CD14-positive monocyte (primary cell): ENCODE results near the gene ZNG1F. TPM values are rescaled to one million over a fixed set of nuclear protein-coding genes. Genes with fewer than 3 reads are reported as not detected.
"Not testable (repeated sequence)": the region's sequence is repeated elsewhere in the genome, so short reads cannot be mapped to it uniquely, and the experiment has no call there.

Experiments used
- DNase-seq, 3 donors: peaks; one replicate each; pipeline ENCODE4 v3.0.0-alpha.2; 2011 to 2022
- H2AFZ ChIP-seq: 2 replicates; pipeline ENCODE4 v1.6.0; 2012; ENCODE audit warnings: mild to moderate bottlenecking, low read depth, low read length, inconsistent platforms; ENCODE audit not compliant: insufficient read depth, poor library complexity, severe bottlenecking
- H3K27ac ChIP-seq, 2 donors: 1 replicate in 1 of 2; 2 replicates in 1 of 2; pipeline ENCODE4 v1.5.1; 2012 to 2013; ENCODE audit warnings: low read length in 2 of 2, control low read depth in 1 of 2, inconsistent platforms in 1 of 2, low read depth in 1 of 2, mild to moderate bottlenecking in 1 of 2
- H3K27me3 ChIP-seq, 2 donors: one replicate each; pipeline versions ENCODE4 v1.6.0 to v1.6.1; 2011 to 2013; ENCODE audit warnings: low read length in 2 of 2; ENCODE audit not compliant: control insufficient read depth in 2 of 2, insufficient read depth in 2 of 2
- H3K36me3 ChIP-seq, 2 donors: replicated peaks in 1 of 2; 1 replicate in 1 of 2; 2 replicates in 1 of 2; pipeline versions ENCODE4 v1.5.1 to v1.6.1; 2012 to 2013; ENCODE audit warnings: low read length in 2 of 2, control low read depth in 1 of 2, inconsistent platforms in 1 of 2, mild to moderate bottlenecking in 1 of 2; ENCODE audit not compliant: insufficient read depth in 2 of 2, control insufficient read depth in 1 of 2
- H3K4me1 ChIP-seq, 2 donors: 1 replicate in 1 of 2; 2 replicates in 1 of 2; pipeline versions ENCODE4 v1.5.1 to v1.6.1; 2012 to 2013; ENCODE audit warnings: low read length in 2 of 2, control low read depth in 1 of 2, inconsistent platforms in 1 of 2, mild to moderate bottlenecking in 1 of 2, moderate library complexity in 1 of 2; ENCODE audit not compliant: insufficient read depth in 2 of 2, control insufficient read depth in 1 of 2
- H3K4me2 ChIP-seq: replicated peaks from 2 replicates; pipeline ENCODE3; 2012; ENCODE audit warnings: low read length, moderate library complexity, mild to moderate bottlenecking; ENCODE audit not compliant: poor library complexity, severe bottlenecking; ENCODE audit errors: extremely low read depth
- H3K4me3 ChIP-seq, 3 experiments: fragments of 200-600 bp in 1 of 3; sonication (generic) in 1 of 3; replicated peaks in 1 of 3; 1 replicate in 2 of 3; 2 replicates in 1 of 3; pipeline ENCODE4 v1.5.1; 2011 to 2013; ENCODE audit warnings: low read length in 3 of 3, mild to moderate bottlenecking in 3 of 3, control low read depth in 2 of 3, low read depth in 2 of 3, inconsistent platforms in 1 of 3, moderate library complexity in 1 of 3
- H3K79me2 ChIP-seq: 2 replicates; pipeline ENCODE4 v1.6.0; 2012; ENCODE audit warnings: mild to moderate bottlenecking, control low read depth, inconsistent platforms, low read length, moderate library complexity; ENCODE audit not compliant: insufficient read depth
- H3K9ac ChIP-seq: 2 replicates; pipeline ENCODE4 v1.6.0; 2017; ENCODE audit warnings: low read length, mild to moderate bottlenecking; ENCODE audit not compliant: insufficient read depth, poor library complexity, severe bottlenecking
- H3K9me3 ChIP-seq, 2 donors: replicated peaks in 1 of 2; 1 replicate in 1 of 2; 2 replicates in 1 of 2; pipeline versions ENCODE4 v1.5.1 to v1.6.1; 2012 to 2013; ENCODE audit warnings: low read length in 2 of 2, control low read depth in 1 of 2; ENCODE audit not compliant: control insufficient read depth in 1 of 2, insufficient read depth in 1 of 2
- H4K20me1 ChIP-seq: 2 replicates; pipeline ENCODE4 v1.6.0; 2012; ENCODE audit warnings: mild to moderate bottlenecking, low read length, control low read depth, moderate library complexity; ENCODE audit not compliant: insufficient read depth
- H3K27ac Mint-ChIP-seq, 7 donors: one replicate each; pipeline ENCODE4 v1.8.0; 2020; ENCODE audit warnings: mild to moderate bottlenecking in 7 of 7, mixed read lengths in 7 of 7, moderate library complexity in 6 of 7, inconsistent platforms in 2 of 7
- H3K27me3 Mint-ChIP-seq, 3 donors: one replicate each; pipeline ENCODE4 v1.8.0; 2021 to 2022; ENCODE audit warnings: low read depth in 3 of 3, mild to moderate bottlenecking in 3 of 3, mixed read lengths in 3 of 3, moderate library complexity in 3 of 3, inconsistent platforms in 1 of 3
- H3K36me3 Mint-ChIP-seq, 2 donors: one replicate each; pipeline ENCODE4 v1.8.0; 2020; ENCODE audit warnings: mixed read lengths in 2 of 2, inconsistent platforms in 1 of 2, mild to moderate bottlenecking in 1 of 2
- H3K4me1 Mint-ChIP-seq: one replicate; pipeline ENCODE4 v1.8.0; 2020; ENCODE audit warnings: mild to moderate bottlenecking, mixed read lengths
- H3K4me3 Mint-ChIP-seq, 2 donors: one replicate each; pipeline ENCODE4 v1.8.0; 2020; ENCODE audit warnings: mild to moderate bottlenecking in 2 of 2, mixed read lengths in 2 of 2, moderate library complexity in 1 of 2
- H3K9me3 Mint-ChIP-seq, 7 donors: one replicate each; pipeline ENCODE4 v1.8.0; 2020 to 2022; ENCODE audit warnings: mixed read lengths in 7 of 7, mild to moderate bottlenecking in 6 of 7, moderate library complexity in 6 of 7, inconsistent platforms in 2 of 7
- WGBS: methylation state at CpG from one replicate; pipeline ENCODE4 v1.1.5; 2013; ENCODE audit warnings: missing lambda C conversion rate; ENCODE audit not compliant: insufficient coverage; 5-methylcytosine and 5-hydroxymethylcytosine counted together
- intact Hi-C, 2 donors: fragments of 100-400 bp; cut with micrococcal nuclease; formaldehyde crosslinking; loops; one replicate each; pipeline versions ENCODE4 v1.15.0 to v1.15.1; 2023
- polyA plus RNA-seq, 3 donors: library from polyadenylated mRNA; depleted of rRNA in 1 of 3; unstranded in 2 of 3; stranded (reverse) in 1 of 3; fragments of 300-500 nt in 2 of 3; fragments of >200 nt in 1 of 3; fragmentation: Illumina TruSeq in 2 of 3; gene quantifications; 1 replicate in 2 of 3; 2 replicates in 1 of 3; pipeline ENCODE4 v1.2.3, GENCODE V29; 2012 to 2021

The ZNG1F gene
- polyA plus RNA-seq, 3 donors: 4.7 to 32.1 (median 5.6) TPM

- DNase-seq, H3K4me1 Mint-ChIP-seq, H3K36me3 ChIP-seq, H3K9me3 ChIP-seq, H3K27me3 ChIP-seq, H3K4me3 Mint-ChIP-seq, H3K36me3 Mint-ChIP-seq, H3K79me2 ChIP-seq, H4K20me1 ChIP-seq, intact Hi-C loops, H3K4me3 ChIP-seq, H3K27ac Mint-ChIP-seq, H3K9me3 Mint-ChIP-seq, H3K4me1 ChIP-seq, H3K4me2 ChIP-seq, H3K9ac ChIP-seq, H3K27ac ChIP-seq, H2AFZ ChIP-seq: not testable (repeated sequence)
- peaks cover 6 to 12% (median 7%) of the 10 kb centered on the region in 3 donors for H3K27me3 Mint-ChIP-seq
- WGBS: no CpG with 5 or more reads among the region's 32 CpGs
These were observed 65.7 kb downstream of the ZNG1F start for GRCh38 chr9:41123396-41123795.

DNA sequence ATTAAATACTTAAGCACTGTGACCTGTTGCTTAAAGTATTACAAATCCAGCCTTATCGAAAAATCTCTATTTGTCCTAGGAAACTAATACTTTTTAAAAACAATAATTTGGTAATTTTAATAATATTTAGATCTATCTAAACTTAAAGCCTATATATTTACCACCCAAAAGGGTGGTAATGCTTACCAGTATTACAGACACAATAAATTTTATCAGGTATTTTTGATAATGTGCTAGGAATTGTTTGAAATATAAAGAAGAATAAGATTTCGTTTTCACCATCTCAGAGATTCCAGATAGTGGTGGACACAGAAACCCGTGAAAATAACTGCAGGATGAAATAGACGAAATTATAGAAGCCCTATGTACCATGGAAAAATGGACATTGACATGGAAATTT lies 68.4 kb downstream of the ZNG1F start:
- not testable (repeated sequence) for H3K4me3 Mint-ChIP-seq

DNA sequence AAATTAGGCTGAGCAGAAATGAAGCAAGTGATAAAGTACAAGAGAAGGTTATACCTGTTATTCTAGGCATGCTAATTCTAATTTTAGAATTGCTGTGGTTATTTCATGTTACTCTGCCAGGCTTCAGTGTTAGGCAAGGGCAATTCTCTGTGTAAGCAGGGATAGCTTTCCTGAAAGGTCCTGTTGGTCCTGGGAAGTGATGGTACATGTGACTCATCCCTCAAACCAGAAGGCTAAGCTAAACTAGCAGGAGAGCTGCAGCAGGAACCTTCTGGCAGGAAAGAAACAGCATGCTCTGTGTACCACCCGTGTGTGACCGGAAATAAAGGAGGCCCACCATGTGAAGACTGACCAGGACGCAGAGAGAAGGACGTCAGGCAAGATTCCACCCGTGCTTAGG lies 69.4 kb downstream of the ZNG1F start:
- H3K79me2 ChIP-seq, H3K27ac ChIP-seq, H3K27me3 Mint-ChIP-seq, intact Hi-C loops, H3K27me3 ChIP-seq, H3K4me3 ChIP-seq, H3K4me2 ChIP-seq, H3K4me1 Mint-ChIP-seq, H4K20me1 ChIP-seq, DNase-seq, H2AFZ ChIP-seq, H3K9me3 ChIP-seq, H3K4me3 Mint-ChIP-seq, H3K9me3 Mint-ChIP-seq, H3K27ac Mint-ChIP-seq, H3K9ac ChIP-seq, H3K4me1 ChIP-seq, H3K36me3 ChIP-seq, H3K36me3 Mint-ChIP-seq: not testable (repeated sequence)
- no CpG with 5 or more reads among the region's 5 CpGs for WGBS

More for the DNA sequence above, 68.4 kb downstream of the ZNG1F start:
- H3K36me3 ChIP-seq, H3K27ac ChIP-seq, DNase-seq, H3K36me3 Mint-ChIP-seq, H3K9me3 ChIP-seq, H3K27me3 ChIP-seq, H3K4me1 Mint-ChIP-seq, H3K27ac Mint-ChIP-seq, H3K9me3 Mint-ChIP-seq, H3K4me2 ChIP-seq, H2AFZ ChIP-seq, H3K9ac ChIP-seq, H3K79me2 ChIP-seq, H4K20me1 ChIP-seq, intact Hi-C loops, H3K27me3 Mint-ChIP-seq, H3K4me3 ChIP-seq, H3K4me1 ChIP-seq: not testable (repeated sequence)
- no CpG with 5 or more reads among the region's 4 CpGs for WGBS

DNA sequence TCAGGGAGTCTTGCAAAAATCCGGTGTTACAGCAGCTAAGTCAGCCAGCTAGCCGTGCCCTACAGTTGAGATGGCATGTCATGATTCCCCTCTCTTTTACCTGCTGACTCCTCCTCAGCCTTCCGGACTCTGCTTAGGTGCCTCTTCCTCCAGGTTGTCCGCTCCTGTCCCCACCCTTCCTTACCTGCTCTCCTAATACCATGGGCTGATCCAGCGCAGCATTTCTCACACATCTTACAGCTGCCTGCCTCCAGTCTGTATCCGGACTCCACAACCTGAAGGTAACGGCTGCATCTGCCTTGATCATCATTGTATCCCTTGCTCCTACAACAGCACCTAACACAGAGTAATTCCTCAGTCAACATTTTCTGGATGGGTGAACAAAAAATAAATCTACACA lies 69.8 kb downstream of the ZNG1F start:
- H3K79me2 ChIP-seq, H3K36me3 Mint-ChIP-seq, intact Hi-C loops, H3K9me3 Mint-ChIP-seq, DNase-seq, H4K20me1 ChIP-seq, H3K9ac ChIP-seq, H2AFZ ChIP-seq, H3K4me3 ChIP-seq, H3K9me3 ChIP-seq, H3K27me3 ChIP-seq, H3K27ac ChIP-seq, H3K36me3 ChIP-seq, H3K4me1 ChIP-seq, H3K4me1 Mint-ChIP-seq, H3K27me3 Mint-ChIP-seq, H3K4me2 ChIP-seq: not testable (repeated sequence)
- Mint-ChIP-seq H3K27ac (peak overlapping the region in 1 of 7 donors; percentile 5), H3K4me3 (peak overlapping the region in 1 of 2 donors; percentile 49)
- WGBS: 59% methylated on average over 3 of the region's 7 CpGs
